Osteoblast (primary cell): ENCODE data around the gene ANKRD33B. TPM values are rescaled to one million over a fixed set of nuclear protein-coding genes. Genes with fewer than 3 reads are reported as not detected.

Experiments used
- DNase-seq: peaks from one replicate; pipeline ENCODE4 v3.0.0; 2011; ENCODE audit warnings: low spot score, mixed read lengths; ENCODE audit not compliant: insufficient read length; ENCODE audit errors: missing footprints
- H2AFZ ChIP-seq: 2 replicates; pipeline ENCODE4 v1.6.0; 2011; ENCODE audit warnings: mild to moderate bottlenecking, low read length
- H3K27ac ChIP-seq: 2 replicates; pipeline ENCODE4 v1.5.1; 2011; ENCODE audit warnings: mild to moderate bottlenecking, low read depth, low read length, moderate library complexity
- H3K27me3 ChIP-seq: 2 replicates; pipeline ENCODE4 v1.6.0; 2012; ENCODE audit warnings: mild to moderate bottlenecking, control low read depth, inconsistent platforms, low read length, moderate library complexity; ENCODE audit not compliant: insufficient read depth
- H3K36me3 ChIP-seq: 2 replicates; pipeline ENCODE4 v1.5.1; 2011; ENCODE audit warnings: mild to moderate bottlenecking, low read length, control low read depth, moderate library complexity; ENCODE audit not compliant: insufficient read depth
- H3K4me1 ChIP-seq: 2 replicates; pipeline ENCODE4 v1.5.1; 2011; ENCODE audit warnings: mild to moderate bottlenecking, low read length, control low read depth, moderate library complexity; ENCODE audit not compliant: insufficient read depth
- H3K4me2 ChIP-seq: 2 replicates; pipeline ENCODE4 v1.6.0; 2011; ENCODE audit warnings: mild to moderate bottlenecking, low read length; ENCODE audit not compliant: insufficient read depth
- H3K4me3 ChIP-seq: fragments of 200-600 bp; sonication (generic); 3 replicates; pipeline ENCODE4 v1.5.1; 2012; ENCODE audit warnings: mild to moderate bottlenecking, low read length, inconsistent platforms; ENCODE audit not compliant: insufficient read depth
- H3K79me2 ChIP-seq: 2 replicates; pipeline ENCODE4 v1.6.0; 2012; ENCODE audit warnings: mild to moderate bottlenecking, low read length, control low read depth, inconsistent platforms; ENCODE audit not compliant: insufficient read depth
- H3K9me3 ChIP-seq: 2 replicates; pipeline ENCODE4 v1.5.1; 2011; ENCODE audit warnings: low read depth, low read length, control low read depth
- H4K20me1 ChIP-seq: 2 replicates; pipeline ENCODE4 v1.6.0; 2012; ENCODE audit warnings: mild to moderate bottlenecking, low read length, control low read depth; ENCODE audit not compliant: insufficient read depth
- total RNA-seq: library from RNA; depleted of rRNA; stranded (reverse); fragments of >200 nt; gene quantifications from 2 replicates; pipeline ENCODE4 v1.2.3, GENCODE V29; 2012
- TF ChIP-seq, protein P1 (sequence below): IDR thresholded peaks from 2 replicates; pipeline ENCODE4 v1.5.1; 2011; ENCODE audit warnings: mild to moderate bottlenecking, low read depth, low read length, moderate library complexity; ENCODE audit errors: extremely low read depth

ANKRD33B gene
- total RNA-seq, 1 donor = 5.1 TPM

DNA sequence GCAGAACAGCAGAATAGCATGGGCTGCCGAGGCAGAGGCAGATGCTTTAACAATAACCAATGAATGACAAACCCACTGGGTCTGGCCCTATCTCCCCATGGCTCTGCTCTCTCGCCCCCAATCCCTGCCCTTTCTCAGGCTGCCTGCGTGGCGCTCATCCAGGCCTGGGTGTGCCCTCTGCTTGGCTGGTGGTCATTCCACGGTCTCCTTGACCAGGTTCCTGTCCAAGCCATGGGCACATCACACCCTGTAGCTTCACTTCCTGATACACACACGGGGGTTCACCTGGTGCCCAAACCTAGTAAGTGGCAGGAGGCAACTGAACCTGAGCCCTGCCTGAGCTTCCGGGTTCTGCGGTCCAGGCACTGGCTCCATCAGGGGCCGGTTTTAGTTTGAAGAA, 109.5 kb downstream of the ANKRD33B start:
- Histone ChIP-seq H3K4me3 (no peak overlapping the region), H3K4me2 (peak overlapping the region; percentile 41), H3K4me1 (no peaks in the 10 kb centered on the region), H4K20me1 (no peaks in the 10 kb centered on the region), H3K36me3 (peaks cover 16% of the 10 kb centered on the region), H3K27me3 (no peaks in the 10 kb centered on the region), H2AFZ (peak overlapping the region; percentile 56), H3K9me3 (no peaks in the 10 kb centered on the region), H3K79me2 (no peaks in the 10 kb centered on the region), H3K27ac (no peak overlapping the region)
- DNase-seq = no peak
- TF ChIP-seq, protein P1, sequence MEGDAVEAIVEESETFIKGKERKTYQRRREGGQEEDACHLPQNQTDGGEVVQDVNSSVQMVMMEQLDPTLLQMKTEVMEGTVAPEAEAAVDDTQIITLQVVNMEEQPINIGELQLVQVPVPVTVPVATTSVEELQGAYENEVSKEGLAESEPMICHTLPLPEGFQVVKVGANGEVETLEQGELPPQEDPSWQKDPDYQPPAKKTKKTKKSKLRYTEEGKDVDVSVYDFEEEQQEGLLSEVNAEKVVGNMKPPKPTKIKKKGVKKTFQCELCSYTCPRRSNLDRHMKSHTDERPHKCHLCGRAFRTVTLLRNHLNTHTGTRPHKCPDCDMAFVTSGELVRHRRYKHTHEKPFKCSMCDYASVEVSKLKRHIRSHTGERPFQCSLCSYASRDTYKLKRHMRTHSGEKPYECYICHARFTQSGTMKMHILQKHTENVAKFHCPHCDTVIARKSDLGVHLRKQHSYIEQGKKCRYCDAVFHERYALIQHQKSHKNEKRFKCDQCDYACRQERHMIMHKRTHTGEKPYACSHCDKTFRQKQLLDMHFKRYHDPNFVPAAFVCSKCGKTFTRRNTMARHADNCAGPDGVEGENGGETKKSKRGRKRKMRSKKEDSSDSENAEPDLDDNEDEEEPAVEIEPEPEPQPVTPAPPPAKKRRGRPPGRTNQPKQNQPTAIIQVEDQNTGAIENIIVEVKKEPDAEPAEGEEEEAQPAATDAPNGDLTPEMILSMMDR = no peak

DNA sequence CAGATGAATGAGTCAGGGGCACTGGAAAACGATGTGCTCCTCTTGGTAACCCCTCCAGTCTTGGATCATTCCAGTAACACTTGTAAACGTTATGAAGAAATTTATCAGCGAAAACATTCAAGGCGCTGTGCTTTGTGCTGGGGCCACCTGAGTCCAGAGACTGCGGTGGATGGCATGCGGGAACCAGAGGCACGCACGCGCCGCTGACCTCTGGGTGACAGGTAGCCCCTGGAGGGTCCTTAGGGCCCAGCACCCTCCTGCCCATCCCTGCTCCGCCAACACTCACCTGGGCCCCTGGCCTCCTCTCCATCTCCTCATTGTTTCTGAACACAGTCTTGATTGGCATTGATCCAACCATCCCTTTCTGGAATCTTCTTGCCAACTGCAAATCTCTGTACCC, 110.2 kb downstream of the ANKRD33B start:
- Histone ChIP-seq H3K4me2 (no peak overlapping the region), H3K9me3 (no peaks in the 10 kb centered on the region), H3K4me3 (no peak overlapping the region), H3K4me1 (no peaks in the 10 kb centered on the region), H2AFZ (no peak overlapping the region), H3K27ac (no peak overlapping the region), H4K20me1 (no peaks in the 10 kb centered on the region), H3K27me3 (no peaks in the 10 kb centered on the region), H3K79me2 (no peaks in the 10 kb centered on the region), H3K36me3 (peaks cover 17% of the 10 kb centered on the region)
- DNase-seq = no peak
- TF ChIP-seq, protein P1 = no peak

DNA sequence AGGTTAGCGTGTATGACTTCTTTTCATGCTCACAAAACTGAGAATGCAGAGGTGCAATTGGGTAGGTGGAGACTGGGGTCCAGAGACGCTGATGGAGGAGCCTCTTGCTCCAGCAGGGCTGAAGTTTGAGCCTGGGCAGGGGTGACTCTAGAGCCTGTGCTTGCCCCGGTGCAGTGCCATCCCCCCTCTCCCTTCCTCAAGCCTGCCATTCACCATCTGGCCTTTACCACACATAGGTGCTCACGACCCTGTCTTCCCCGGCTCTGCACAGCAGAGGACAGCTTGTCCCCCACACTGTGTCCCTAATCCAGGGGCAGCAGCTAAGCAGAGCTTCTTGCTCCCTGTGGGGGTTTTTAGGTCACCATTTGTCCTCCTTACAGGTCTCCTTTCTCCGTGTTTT, 110.7 kb downstream of the ANKRD33B start:
- DNase-seq = no peak
- H3K36me3 ChIP-seq = peaks cover 22% of the 10 kb centered on the region

DNA sequence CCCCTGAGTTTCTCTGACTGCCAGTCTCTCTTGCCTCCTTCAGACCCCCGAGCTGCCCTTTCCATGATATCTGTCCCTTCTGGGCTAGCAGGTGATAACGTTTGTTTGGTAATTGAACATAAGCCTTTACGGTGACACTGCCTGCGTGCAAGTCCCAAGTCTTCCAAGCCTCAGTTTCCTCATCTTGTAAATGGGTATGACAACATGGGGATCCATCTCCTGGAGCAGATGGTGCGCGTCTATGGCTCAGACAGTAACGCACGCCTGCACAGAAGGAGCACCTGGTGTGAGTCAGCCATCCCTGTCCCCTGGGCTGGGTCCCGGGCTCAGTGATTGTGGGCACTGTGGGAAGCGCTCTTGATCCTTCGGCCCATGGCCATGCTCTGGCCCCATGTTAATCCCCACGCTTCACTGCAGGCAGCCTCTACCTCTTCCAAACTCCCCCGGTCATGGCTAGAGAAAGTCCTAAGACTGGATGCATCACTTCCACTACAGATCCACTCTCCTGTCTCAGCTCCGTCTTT, 111.4 kb downstream of the ANKRD33B start:
- no peak for DNase-seq
- Histone ChIP-seq H3K4me2 (no peak overlapping the region), H3K27ac (no peak overlapping the region), H3K27me3 (no peaks in the 10 kb centered on the region), H3K4me1 (no peaks in the 10 kb centered on the region), H2AFZ (no peak overlapping the region), H3K4me3 (no peak overlapping the region), H4K20me1 (no peaks in the 10 kb centered on the region), H3K79me2 (no peaks in the 10 kb centered on the region), H3K9me3 (no peaks in the 10 kb centered on the region), H3K36me3 (peaks cover 28% of the 10 kb centered on the region)
- TF ChIP-seq, protein P1 = no peak

More for the DNA sequence above, 110.7 kb downstream of the ANKRD33B start:
- H2AFZ ChIP-seq = no peak overlapping the region
- no peak overlapping the region for H3K4me2 ChIP-seq
- H3K27me3 ChIP-seq = no peaks in the 10 kb centered on the region
- H3K27ac ChIP-seq = no peak overlapping the region
- H3K4me3 ChIP-seq = no peak overlapping the region
- H4K20me1 ChIP-seq = no peaks in the 10 kb centered on the region
- no peaks in the 10 kb centered on the region for H3K79me2 ChIP-seq
- H3K4me1 ChIP-seq = no peaks in the 10 kb centered on the region
- TF ChIP-seq, protein P1 = no peak
- no peaks in the 10 kb centered on the region for H3K9me3 ChIP-seq
